OCI-M2 (cell line): ENCODE data around the gene RSPH3.
"Not testable (repeated sequence)": the region's sequence is repeated elsewhere in the genome, so short reads cannot be mapped to it uniquely, and the experiment has no call there.

Source experiments
- DNase-seq: peaks from one replicate; lab custom pipeline; 2025; ENCODE audit not compliant: unreplicated experiment; lab: John Stamatoyannopoulos, UW

Gene RSPH3

GRCh38 chr6:159025224-159025623 is 25.2 kb upstream of the RSPH3 start:
- not testable (repeated sequence) for DNase-seq

GRCh38 chr6:159023893-159024292 is 23.9 kb upstream of the RSPH3 start:
- no peak for DNase-seq

GRCh38 chr6:159020011-159020410 is 20.0 kb upstream of the RSPH3 start:
- no peak for DNase-seq

GRCh38 chr6:159017757-159018559 is 18.0 kb upstream of the RSPH3 start:
- DNase-seq: no peak

- DNase-seq: no peak
These were observed 14.4 kb upstream of the RSPH3 start for GRCh38 chr6:159014406-159014805.

GRCh38 chr6:159013229-159013628 is 13.2 kb upstream of the RSPH3 start:
- no peak for DNase-seq

- DNase-seq: no peak
These were observed 12.2 kb upstream of the RSPH3 start for GRCh38 chr6:159012201-159012600.

GRCh38 chr6:159010037-159010612 is 10.1 kb upstream of the RSPH3 start:
- not testable (repeated sequence) for DNase-seq

- DNase-seq: no peak
These were observed 8.8 kb upstream of the RSPH3 start for GRCh38 chr6:159008656-159009288.

GRCh38 chr6:159007510-159007909 is 7.5 kb upstream of the RSPH3 start:
- DNase-seq: no peak

GRCh38 chr6:159005436-159005835 is 5.4 kb upstream of the RSPH3 start:
- DNase-seq: no peak

- no peak for DNase-seq
These were observed 4.6 kb upstream of the RSPH3 start for GRCh38 chr6:159004592-159004991.

GRCh38 chr6:159002432-159003155 is 2.6 kb upstream of the RSPH3 start:
- DNase-seq: no peak

GRCh38 chr6:158999154-158999665 is 792 bp downstream of the RSPH3 start:
- no peak for DNase-seq

- DNase-seq: no peak
These were observed 3.1 kb downstream of the RSPH3 start for GRCh38 chr6:158996856-158997255.

GRCh38 chr6:158993639-158994038 is 6.4 kb downstream of the RSPH3 start:
- no peak for DNase-seq

GRCh38 chr6:158991017-158991723 is 8.8 kb downstream of the RSPH3 start:
- no peak for DNase-seq

GRCh38 chr6:158989711-158990110 is 10.3 kb downstream of the RSPH3 start:
- DNase-seq: not testable (repeated sequence)

- no peak for DNase-seq
These were observed 11.5 kb downstream of the RSPH3 start for GRCh38 chr6:158988477-158988876.

- DNase-seq: no peak
These were observed 12.3 kb downstream of the RSPH3 start for GRCh38 chr6:158987657-158988056.

GRCh38 chr6:158978757-158979156 is 21.2 kb downstream of the RSPH3 start:
- no peak for DNase-seq
